GM12865 (cell line): Measurements from ENCODE around the gene DIPK1A.

Experiments
- DNase-seq: peaks from one replicate; pipeline ENCODE4 v3.0.0; 2010; ENCODE audit warnings: low read depth
- H3K4me3 ChIP-seq: 2 replicates; pipeline ENCODE4 v1.5.1; 2011; ENCODE audit warnings: mild to moderate bottlenecking, low read depth, low read length, control low read depth
- TF ChIP-seq, protein P1 (sequence below): IDR thresholded peaks from 2 replicates; pipeline ENCODE4 v1.5.1; 2011; ENCODE audit warnings: low read length, control low read depth, low read depth, inconsistent platforms; ENCODE audit not compliant: insufficient read depth; ENCODE audit errors: missing control alignments

DIPK1A gene

GRCh38 chr1:92805216-92805615 is 156.0 kb downstream of the DIPK1A start:
- TF ChIP-seq, protein P1, sequence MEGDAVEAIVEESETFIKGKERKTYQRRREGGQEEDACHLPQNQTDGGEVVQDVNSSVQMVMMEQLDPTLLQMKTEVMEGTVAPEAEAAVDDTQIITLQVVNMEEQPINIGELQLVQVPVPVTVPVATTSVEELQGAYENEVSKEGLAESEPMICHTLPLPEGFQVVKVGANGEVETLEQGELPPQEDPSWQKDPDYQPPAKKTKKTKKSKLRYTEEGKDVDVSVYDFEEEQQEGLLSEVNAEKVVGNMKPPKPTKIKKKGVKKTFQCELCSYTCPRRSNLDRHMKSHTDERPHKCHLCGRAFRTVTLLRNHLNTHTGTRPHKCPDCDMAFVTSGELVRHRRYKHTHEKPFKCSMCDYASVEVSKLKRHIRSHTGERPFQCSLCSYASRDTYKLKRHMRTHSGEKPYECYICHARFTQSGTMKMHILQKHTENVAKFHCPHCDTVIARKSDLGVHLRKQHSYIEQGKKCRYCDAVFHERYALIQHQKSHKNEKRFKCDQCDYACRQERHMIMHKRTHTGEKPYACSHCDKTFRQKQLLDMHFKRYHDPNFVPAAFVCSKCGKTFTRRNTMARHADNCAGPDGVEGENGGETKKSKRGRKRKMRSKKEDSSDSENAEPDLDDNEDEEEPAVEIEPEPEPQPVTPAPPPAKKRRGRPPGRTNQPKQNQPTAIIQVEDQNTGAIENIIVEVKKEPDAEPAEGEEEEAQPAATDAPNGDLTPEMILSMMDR, result no peak
- H3K4me3 ChIP-seq, result no peak overlapping the region
- DNase-seq, result no peak

DNA sequence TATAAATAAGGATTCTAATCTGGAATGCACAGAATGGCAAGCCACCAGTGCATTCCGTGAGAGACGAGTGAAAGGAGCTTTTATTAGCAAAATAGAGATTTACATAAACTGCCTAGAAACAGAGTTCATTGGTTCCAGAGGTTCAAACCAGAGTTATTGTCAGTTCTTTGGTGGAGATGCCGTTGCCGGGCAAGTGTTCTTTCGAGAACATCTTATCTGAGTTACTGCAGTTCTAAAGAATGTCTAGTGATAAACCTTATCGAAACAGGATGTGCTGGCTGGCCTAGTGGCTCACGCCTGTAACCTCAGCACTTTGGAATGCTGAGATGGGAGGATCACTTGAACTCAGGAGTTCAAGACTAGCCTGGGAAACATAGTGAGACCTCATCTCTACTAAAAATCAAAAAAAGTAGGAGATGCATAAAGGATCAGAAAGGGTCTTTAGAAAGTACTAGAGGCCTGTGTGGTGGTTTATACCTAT is 156.5 kb downstream of the DIPK1A start:
- no peak overlapping the region for H3K4me3 ChIP-seq
- TF ChIP-seq, protein P1, result no peak
- DNase-seq, result peak; percentile 4

- no peak for DNase-seq
- TF ChIP-seq, protein P1, result no peak
- no peak overlapping the region for H3K4me3 ChIP-seq
These were observed 157.9 kb downstream of the DIPK1A start for GRCh38 chr1:92803140-92803887.

DNA sequence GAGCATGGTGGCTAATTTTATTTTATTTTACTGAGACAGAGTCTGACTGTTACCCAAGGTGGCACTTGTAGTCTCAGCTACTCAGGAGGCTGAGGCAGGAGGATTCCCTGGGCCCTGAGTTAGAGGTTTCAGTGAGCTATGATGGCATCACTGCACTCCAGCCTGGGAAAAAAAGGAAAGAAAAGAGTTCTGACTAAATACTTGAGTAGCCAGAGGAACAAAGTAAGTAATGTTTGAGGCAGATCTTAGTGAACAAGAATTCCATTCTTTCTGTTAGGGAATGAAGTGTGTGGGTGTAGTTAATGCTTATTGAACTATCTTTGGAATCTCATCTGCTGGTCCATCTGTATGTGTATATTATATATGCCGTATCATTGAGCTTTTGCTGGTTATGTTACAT is 163.3 kb downstream of the DIPK1A start:
- no peak overlapping the region for H3K4me3 ChIP-seq
- TF ChIP-seq, protein P1, result no peak
- no peak for DNase-seq

DNA sequence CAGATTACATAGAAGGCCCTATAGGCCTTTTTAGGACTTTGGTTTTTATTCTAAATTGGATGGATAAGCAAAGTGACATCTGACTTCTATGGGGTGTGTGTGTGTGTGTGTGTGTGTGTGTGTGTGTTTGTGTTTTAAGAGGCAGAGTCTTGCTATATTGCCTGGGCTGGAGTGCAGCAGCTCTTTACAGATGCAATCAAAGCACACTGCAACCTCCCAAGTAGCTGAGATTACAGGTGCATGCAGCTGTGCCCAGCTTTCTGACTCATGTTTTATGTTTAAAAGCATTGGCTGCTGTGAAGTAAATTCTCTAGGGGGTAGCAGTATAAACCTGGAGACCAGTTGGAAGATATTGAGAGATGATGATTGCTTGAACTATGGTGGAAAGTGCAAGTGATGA is 164.0 kb downstream of the DIPK1A start:
- TF ChIP-seq, protein P1, result no peak
- no peak for DNase-seq
- H3K4me3 ChIP-seq, result no peak overlapping the region

GRCh38 chr1:92795166-92795565 is 166.1 kb downstream of the DIPK1A start:
- H3K4me3 ChIP-seq, result no peak overlapping the region
- no peak for DNase-seq
- TF ChIP-seq, protein P1, result no peak

- DNase-seq, result no peak
- TF ChIP-seq, protein P1, result no peak
- no peak overlapping the region for H3K4me3 ChIP-seq
These were observed 168.9 kb downstream of the DIPK1A start for GRCh38 chr1:92792340-92792782.
